ENCODE data around the gene HOXB6. TPM values are rescaled to one million over a fixed set of nuclear protein-coding genes. Genes with fewer than 3 reads are reported as not detected.

HOXB6 gene
- total RNA-seq, 1 donor from 2014 or later = 2.0 TPM

GRCh38 chr17:48609759-48610281 is 5.0 kb upstream of the HOXB6 start:
- DNase-seq (ENCODE audit: low spot score) = no peak

DNA sequence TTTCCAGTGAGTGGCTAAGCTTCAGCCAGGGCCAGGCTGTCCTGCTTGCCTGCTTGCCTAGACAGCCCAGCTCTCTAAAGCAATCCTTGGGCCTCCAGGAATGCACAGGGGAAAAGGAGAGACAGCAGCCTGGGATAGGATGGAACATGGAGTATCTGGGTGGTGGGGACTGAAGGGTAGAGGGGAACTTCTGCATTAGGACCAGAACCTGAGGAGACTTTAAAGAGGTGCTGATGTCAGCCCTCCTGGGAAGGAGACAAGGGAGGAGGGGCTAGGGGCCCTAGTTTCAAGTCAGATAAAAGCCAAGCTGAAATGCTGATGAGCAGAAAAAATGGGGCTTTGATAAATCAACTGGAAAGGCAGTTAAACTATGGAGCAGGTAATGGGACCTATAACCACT is 4.2 kb upstream of the HOXB6 start:
- DNase-seq (ENCODE audit: low spot score) = no peak

GRCh38 chr17:48608494-48608834 is 3.7 kb upstream of the HOXB6 start:
- no peak for DNase-seq (ENCODE audit: low spot score)

DNA sequence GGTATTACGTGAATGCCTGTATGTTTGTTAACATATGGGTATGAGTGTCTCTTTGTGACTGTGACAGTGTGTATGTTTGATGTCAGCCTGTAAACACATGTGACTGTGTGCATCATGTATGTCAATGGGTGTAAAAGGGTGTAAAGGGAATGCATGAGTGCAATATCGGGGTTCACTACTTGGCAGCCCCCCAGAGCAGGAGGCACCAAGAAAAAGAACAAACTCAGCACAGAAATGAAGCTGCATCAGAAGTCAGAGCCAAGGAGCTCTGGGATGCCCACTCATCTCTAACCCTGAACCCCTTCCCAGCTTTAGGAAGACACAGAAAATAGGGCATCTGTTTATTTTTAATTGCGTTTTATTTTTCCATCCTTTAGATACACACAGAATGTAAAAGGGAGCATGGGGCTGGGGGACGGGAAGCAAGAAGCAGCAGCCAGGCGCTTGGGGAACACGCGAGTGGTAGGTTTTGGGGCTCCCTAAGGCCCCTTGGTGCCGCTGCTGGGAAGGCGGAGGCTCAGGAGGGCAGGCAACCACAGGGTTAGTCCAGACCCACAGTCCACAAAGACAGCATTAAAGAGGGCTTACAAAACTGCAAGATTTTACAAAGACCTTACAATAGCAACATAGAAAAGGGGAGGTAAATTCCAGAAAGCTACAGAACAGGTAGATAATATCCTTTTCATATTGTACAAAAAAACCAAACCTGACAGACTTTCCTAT is 2.3 kb upstream of the HOXB6 start:
- DNase-seq (ENCODE audit: low spot score) = no peak

DNA sequence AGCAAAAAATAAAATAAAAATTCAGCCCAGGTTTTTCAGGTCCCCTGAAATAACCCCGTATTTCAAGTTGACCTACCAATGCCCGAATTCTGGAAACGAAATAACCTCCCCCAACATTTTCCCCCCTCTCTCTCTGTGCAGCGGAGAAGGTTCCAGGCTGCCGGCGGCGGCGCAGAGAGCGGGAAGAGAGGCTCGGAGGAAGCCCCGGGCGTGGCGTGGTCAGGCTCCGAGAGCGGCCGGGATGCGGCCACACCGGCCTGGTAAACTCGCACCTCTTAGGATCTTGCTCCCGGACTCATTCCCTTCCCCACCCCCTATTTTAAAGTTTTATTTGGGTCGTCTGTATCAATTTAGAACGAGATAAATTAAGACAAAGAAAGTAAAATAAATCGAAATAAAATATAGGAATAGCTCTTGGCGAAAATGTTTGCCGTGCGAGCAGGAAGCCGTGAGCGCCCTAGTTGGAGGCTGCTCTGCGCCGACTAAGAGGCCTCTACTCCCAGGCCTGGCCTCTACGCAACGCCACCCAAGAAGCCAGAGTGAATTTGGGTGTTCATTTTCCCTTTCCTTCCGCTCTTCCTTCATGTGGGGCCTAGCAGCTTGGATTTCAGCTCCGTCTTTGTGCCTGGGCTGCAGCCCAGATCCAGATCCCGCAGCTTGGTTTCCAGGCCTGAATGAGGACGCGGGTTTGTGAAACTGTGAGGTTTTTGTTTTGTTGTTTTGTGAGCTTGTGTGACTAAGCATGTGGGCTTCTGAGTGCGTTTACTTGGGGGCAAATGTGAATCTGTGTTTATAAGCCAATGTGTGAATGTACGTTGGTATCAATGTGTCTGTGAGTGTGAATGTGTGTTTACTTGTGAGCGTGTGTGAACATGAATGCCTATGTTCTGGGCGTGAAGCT is 1.5 kb upstream of the HOXB6 start:
- no peak for DNase-seq (ENCODE audit: low spot score)

DNA sequence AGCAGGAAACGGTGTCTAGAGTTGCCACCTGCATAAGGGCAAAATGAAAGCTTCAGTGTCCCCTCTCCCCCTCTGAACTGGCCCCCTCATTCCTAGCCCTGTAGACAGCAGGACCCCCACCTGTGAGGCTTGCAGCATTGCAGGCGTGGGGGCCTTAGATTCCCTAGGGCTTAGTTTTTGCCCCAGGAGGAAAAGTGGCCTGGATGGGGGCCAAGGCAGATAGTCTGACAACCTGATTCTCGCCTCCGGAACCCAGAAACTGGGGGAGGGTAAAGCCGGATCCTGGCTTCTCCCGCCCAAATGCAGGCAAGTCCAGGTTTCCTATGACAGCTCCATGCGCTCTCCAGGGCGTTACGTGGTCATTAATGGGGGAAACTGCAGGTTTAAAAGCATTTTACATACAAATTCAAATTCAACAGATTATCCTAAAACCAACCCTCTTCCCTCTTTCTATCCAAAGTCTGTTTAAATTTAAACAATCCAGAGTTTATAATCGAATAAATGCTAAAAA is 678 bp upstream of the HOXB6 start:
- no peak for DNase-seq (ENCODE audit: low spot score)

DNA sequence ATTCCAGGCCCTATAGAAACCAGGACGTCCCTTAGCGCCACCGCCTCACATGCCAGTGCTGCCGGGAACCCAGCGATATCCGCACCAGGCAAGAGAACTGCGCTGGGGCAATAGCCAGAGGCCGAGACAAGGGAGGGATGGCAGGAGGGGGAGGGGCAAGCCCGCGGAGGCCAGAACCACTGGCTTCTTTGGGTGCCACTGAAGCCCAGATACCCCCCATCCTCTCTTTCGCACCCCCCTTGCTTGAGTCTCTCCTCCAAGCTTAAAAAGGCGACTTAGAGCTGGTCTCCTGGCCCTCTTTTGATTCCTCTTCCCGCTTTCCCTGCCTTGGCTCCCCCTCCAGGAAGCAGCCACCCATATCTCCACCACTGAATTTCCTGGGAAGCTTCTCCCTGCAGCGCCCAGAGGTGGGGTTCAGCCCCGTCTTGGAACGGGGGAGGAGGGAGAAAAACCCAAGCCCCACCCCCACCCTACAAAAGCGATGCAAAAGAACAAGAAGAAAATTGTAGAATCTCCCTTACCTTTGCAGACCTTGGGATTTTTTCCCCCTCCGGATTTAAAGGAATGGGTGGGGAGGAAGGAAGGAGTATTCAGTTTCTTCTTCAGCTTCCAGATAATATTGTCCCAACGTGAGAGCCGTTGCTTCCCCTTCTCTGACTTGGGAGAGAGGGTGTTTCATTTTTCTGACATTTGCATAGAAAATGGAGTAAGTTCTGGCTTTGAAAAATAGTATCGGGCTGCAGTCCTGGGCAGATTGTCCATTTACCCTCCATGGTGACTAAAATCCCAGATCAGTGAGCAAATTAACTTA is 622 bp downstream of the HOXB6 start:
- no peak for DNase-seq (ENCODE audit: low spot score)

GRCh38 chr17:48601539-48602425 is 3.0 kb downstream of the HOXB6 start:
- no peak for DNase-seq (ENCODE audit: low spot score)

GRCh38 chr17:48601207-48601538 is 3.6 kb downstream of the HOXB6 start:
- DNase-seq (ENCODE audit: low spot score) = no peak

DNA sequence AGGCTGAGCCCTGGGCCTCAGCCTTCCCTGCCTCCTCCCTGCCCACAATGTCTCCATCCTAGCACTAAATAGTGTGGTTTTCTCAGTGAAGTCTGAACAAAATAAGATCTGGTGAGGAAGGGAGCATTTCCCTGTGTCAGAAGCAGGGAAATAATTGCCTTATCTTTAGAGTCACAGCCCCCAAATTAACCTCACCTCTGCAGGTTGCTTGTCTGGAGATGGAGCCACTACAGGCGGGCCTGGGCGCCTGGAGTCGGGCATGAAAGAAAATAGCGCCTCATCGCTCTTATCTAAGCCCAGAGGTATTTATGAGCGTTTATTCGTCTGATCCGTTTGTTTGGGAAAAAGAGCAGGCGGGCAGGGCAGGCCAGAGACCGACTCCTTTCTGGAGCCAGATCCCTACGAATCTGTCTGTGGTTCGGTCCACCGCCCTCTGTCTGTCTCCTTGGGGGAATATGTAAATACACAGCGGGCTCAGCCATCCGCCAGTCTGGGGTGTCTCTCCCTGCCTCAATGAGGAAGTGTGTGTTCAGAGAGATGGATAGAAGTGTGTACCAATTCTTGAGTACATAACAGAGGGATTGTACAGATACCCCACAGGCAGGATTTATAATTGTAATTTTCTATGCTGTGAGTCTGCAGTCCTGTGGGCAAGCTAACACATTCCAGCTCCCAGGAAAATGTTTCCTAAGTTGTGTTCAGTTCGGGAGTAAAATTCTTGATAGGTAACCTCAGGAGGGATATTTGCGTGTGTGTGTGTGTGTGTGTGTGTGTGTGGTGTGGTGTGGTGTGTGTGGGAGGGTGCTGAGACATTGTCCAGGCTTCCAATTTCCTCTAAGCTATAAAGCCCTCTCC is 4.3 kb downstream of the HOXB6 start:
- DNase-seq (ENCODE audit: low spot score) = no peak

- DNase-seq (ENCODE audit: low spot score) = no peak
Observed at GRCh38 chr17:48599354-48599753, 5.4 kb downstream of the HOXB6 start.

DNA sequence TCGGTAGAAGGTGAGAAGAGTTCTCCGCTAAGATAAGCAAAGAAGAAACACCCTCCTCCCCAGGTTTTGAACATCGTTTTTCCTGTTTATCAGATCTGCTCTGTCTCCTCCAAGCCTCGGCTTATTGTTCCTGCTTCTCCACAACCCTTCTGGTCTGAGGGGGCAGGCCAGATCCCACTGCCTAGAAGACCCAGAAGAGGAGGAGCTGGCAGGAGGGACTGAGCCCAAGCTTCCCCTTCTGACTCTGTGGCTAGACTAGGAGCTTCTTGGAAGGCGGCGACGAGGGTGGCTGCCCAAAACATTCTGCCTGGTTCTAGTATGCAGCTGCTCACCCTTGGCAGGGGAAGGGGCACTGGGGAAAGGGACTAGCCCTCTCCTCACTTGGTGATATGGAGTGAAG is 6.0 kb downstream of the HOXB6 start:
- no peak for DNase-seq (ENCODE audit: low spot score)

DNA sequence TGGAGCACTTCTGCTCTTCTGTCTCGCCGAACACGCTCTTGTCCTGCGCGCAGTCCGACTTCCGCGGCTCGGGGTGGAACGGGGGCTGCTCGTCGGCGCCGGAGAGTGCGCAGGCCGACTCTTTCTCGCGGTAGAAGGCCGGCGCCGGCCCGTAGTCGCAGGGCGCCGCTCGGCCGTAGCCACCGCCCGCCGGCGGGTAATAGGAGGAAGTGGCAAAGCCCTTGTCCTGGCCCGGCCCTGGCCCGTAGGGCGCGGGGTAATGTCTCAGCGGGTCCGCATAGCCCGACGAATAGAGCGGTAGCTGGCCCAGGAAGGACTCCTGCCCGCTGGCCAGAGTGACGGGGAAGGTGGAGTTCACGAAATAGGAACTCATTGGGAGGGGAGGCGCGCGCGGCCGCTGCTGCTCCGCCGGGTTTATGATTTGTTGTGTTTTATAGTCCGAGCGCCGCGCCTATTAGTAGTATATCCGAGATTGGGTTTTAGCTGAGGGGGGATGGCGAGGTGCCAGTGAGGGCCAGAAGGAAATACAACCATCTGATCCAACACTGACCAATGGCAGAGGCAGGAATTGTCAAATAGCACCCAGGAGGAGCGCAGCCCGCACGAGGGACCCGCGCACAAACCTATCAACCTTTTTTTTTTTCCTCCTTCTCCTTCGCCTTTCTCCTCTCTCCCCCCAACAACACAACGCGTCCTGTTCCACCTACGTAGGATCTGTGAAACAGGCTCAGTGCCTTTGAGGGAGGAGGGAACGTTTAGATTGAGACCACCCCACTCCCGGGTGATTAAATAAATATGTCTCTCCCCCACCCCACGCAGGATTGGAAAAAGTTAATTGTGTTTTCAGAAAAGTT is 6.8 kb downstream of the HOXB6 start:
- DNase-seq (ENCODE audit: low spot score) = no peak

GRCh38 chr17:48597528-48597777 is 7.3 kb downstream of the HOXB6 start:
- no peak for DNase-seq (ENCODE audit: low spot score)

DNA sequence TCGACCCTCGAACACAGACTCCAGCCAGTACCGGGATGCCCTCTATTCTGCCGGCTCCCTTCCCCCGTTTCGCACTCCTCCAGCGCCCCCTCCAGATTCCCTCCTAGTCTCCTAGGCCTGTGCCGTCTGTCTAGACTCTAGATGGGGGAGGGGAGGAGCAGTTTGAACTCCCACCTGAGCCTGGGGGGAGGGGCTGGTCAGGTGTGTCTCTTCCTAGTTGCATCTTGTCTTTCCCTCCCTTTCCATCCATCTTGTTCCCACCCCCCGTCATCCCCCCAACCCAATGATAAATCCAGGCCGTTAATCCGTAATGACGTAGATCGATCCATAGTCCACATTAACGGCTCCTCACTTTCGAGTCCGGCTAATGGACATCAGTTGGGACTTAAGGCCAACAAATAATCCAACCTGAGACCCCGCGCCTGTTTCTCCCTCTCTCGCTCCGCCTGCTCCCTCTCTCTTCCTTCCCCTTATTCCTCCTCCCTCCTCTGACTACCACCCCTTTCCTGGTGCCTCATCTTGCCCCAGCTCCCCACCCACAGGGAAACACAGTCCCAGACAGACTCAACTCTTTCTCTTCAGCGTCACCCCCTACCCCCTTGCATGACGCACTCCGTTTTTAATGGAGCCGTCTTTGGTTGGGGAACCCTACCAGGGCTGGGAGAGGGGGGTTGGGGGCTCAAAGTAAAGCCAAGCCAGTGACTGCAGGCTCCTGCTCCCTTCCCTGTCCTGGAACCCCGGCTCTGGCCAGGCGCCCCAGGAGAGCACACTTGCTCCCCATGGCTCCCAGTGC is 7.9 kb downstream of the HOXB6 start:
- no peak for DNase-seq (ENCODE audit: low spot score)

DNA sequence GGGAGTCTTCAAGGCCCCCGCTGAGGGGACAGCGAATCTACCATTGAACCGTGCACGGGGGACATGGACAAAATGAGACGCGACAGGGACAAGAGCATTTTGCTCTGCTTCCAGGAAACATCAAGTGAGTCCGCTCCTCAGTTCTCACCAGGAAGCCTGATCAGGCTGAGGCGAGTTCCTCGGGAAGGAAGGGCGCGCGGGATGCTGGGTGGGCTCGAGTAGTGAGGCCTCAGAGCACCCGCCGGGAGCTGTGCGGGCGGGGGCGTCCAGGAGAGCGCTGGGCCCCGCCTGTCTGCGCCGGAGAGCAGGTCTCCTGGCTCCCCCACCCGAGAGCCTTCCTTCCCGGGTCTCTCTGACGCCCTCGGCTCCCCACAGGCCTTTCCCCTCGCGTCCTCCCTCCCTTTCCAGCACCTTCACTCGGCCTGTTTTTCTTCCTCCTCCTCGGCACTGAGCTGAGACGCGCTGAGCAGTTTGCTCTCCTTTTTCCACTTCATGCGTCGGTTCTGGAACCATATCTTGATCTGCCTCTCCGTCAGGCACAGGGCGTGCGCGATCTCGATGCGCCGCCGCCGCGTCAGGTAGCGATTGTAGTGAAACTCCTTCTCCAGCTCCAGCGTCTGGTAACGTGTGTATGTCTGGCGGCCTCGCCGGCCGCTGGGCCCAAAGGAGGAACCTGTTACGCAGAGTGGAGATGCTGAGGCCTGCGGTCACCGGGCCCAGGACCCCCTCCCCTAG is 8.6 kb downstream of the HOXB6 start:
- no peak for DNase-seq (ENCODE audit: low spot score)

GRCh38 chr17:48595278-48595999 is 9.3 kb downstream of the HOXB6 start:
- DNase-seq (ENCODE audit: low spot score) = no peak

All from mucosa of gallbladder (tissue), 1 donor.